ENCODE results near the gene RPIA.

GRCh38 chr2:88691339-88692183, at the start of gene RPIA:
- TF ChIP-seq CTCF (conservative IDR thresholded peaks at IDR 0.05 in 1 of 2, IDR thresholded peaks at IDR 0.05 in 1 of 2; ENCODE audit: extremely low read depth in 1 of 2, insufficient read depth in 1 of 2, low read depth in 1 of 2, low read length in 2 of 2) (peak; percentile 6 to 46), EZH2 (IDR thresholded peaks at IDR 0.05; ENCODE audit: borderline replicate concordance, low read length) (no peak)
